K562 (cell line): Measurements from ENCODE around the gene PODNL1. TPM values are rescaled to one million over a fixed set of nuclear protein-coding genes. Genes with fewer than 3 reads are reported as not detected.

Experiments
- ATAC-seq: fragments of 200-7000 bp; cut with Tn5 transposase; 3 replicates; pipeline ENCODE4 v1.9.1; 2020; ENCODE audit warnings: moderate library complexity
- BruUV-seq: library from RNA; stranded (reverse); fragments of 400-500 nt; replicated peaks from 2 replicates; lab custom pipeline; 2021; lab: Mats Ljungman, UMichigan
- CTCF ChIA-PET: fragments of 300-600 bp; formaldehyde crosslinking; extraction: SDS; loops from one replicate; lab custom pipeline; 2021; ENCODE audit warnings: low intra/inter-chr PET ratio; lab: Yijun Ruan, JAX
- POLR2A ChIA-PET: fragments of 300-600, 350-650 bp; sonication (Branson Sonifier 250); formaldehyde crosslinking; extraction: SDS; loops from one replicate; lab custom pipeline; 2021; ENCODE audit warnings: antibody characterized with exemption, inconsistent platforms; lab: Yijun Ruan, JAX
- DNase-seq, 4 experiments: peaks; one replicate each; pipeline versions ENCODE4 v3.0.0 to v3.0.0-alpha.2; 2011 to 2018; ENCODE audit warnings: low spot score in 3 of 4, mixed read lengths in 3 of 4; ENCODE audit errors: extremely low read depth in 1 of 4
- FAIRE-seq: peaks from 2 replicates; lab custom pipeline; 2011; peaks lifted over from hg19 to GRCh38; lab: Jason Lieb, UNC
- H2AFZ ChIP-seq: 2 replicates; pipeline ENCODE4 v1.6.0; 2011; ENCODE audit warnings: low read depth, low read length, control low read depth, inconsistent platforms
- H3K27ac ChIP-seq: fragments of 200-600 bp; 3 replicates; pipeline ENCODE4 v1.8.0; 2011; ENCODE audit warnings: low read depth, mild to moderate bottlenecking, control low read depth, inconsistent platforms, low read length, moderate library complexity, mixed read lengths; ENCODE audit errors: extremely low read depth
- H3K27me3 ChIP-seq, 2 experiments: fragments of 300-600 bp in 1 of 2; 2 replicates in 1 of 2; 3 replicates in 1 of 2; pipeline versions ENCODE4 v1.6.0 to v1.8.0; 2011; ENCODE audit warnings: inconsistent platforms in 2 of 2, low read length in 2 of 2, mild to moderate bottlenecking in 1 of 2, mixed read lengths in 1 of 2, moderate library complexity in 1 of 2; ENCODE audit not compliant: control insufficient read depth in 2 of 2, insufficient read depth in 2 of 2
- H3K36me3 ChIP-seq: fragments of 300-600 bp; 3 replicates; pipeline ENCODE4 v1.8.0; 2011; ENCODE audit warnings: mild to moderate bottlenecking, low read length, inconsistent platforms; ENCODE audit not compliant: control insufficient read depth, insufficient read depth
- H3K4me1 ChIP-seq, 2 experiments: fragments of 200-600 bp in 1 of 2; replicated peaks in 1 of 2; 2 replicates in 1 of 2; 3 replicates in 1 of 2; pipeline versions ENCODE4 v1.5.1 to v1.8.0; 2011; ENCODE audit warnings: inconsistent platforms in 2 of 2, low read length in 2 of 2, mild to moderate bottlenecking in 1 of 2, mixed read lengths in 1 of 2, moderate library complexity in 1 of 2; ENCODE audit not compliant: control insufficient read depth in 2 of 2, insufficient read depth in 2 of 2
- H3K4me2 ChIP-seq: 2 replicates; pipeline ENCODE4 v1.6.1; 2011; ENCODE audit warnings: low read length, control low read depth, inconsistent platforms, mixed read lengths; ENCODE audit not compliant: insufficient read depth
- H3K4me3 ChIP-seq: fragments of 200-600 bp; sonication (generic), shearing (Covaris generic); 2 replicates; pipeline ENCODE4 v1.5.1; 2016; ENCODE audit warnings: control low read depth, inconsistent platforms
- H3K79me2 ChIP-seq: fragments of 200-600 bp; 3 replicates; pipeline ENCODE4 v1.8.0; 2011; ENCODE audit warnings: low read length, inconsistent platforms; ENCODE audit not compliant: control insufficient read depth, insufficient read depth
- H3K9ac ChIP-seq, 2 experiments: 2 replicates each; pipeline versions ENCODE4 v1.6.0 to v1.6.1; 2011; ENCODE audit warnings: low read depth in 2 of 2, low read length in 2 of 2, control low read depth in 1 of 2, inconsistent platforms in 1 of 2, mild to moderate bottlenecking in 1 of 2, mixed read lengths in 1 of 2; ENCODE audit not compliant: insufficient read depth in 1 of 2
- H3K9me1 ChIP-seq: one replicate; pipeline ENCODE4 v1.6.0; 2011; ENCODE audit warnings: inconsistent platforms, mild to moderate bottlenecking, low read length, moderate library complexity; ENCODE audit not compliant: control insufficient read depth, insufficient read depth
- H3K9me3 ChIP-seq: replicated peaks from 2 replicates; pipeline ENCODE4 v1.5.1; 2011; ENCODE audit warnings: low read depth, low read length, inconsistent platforms; ENCODE audit not compliant: control insufficient read depth, insufficient read depth
- H4K20me1 ChIP-seq: replicated peaks from 2 replicates; pipeline ENCODE4 v1.6.1; 2011; ENCODE audit warnings: low read length, inconsistent platforms, mixed read lengths; ENCODE audit not compliant: control insufficient read depth, insufficient read depth
- CREB1 ChIP-seq, 2 experiments: sonication (generic) in 1 of 2; formaldehyde crosslinking in 1 of 2; IDR thresholded peaks; 2 replicates each; pipeline versions ENCODE4 v1.6.1 to v1.8.0; 2012 to 2022; ENCODE audit warnings: inconsistent platforms in 1 of 2, mild to moderate bottlenecking in 1 of 2, missing genetic modification reagents in 1 of 2, moderate library complexity in 1 of 2
- ILF3 ChIP-seq: fragments of 450-650 bp; IDR thresholded peaks from 2 replicates; pipeline ENCODE4 v1.6.1; 2018; ENCODE audit warnings: antibody characterized with exemption, mild to moderate bottlenecking, moderate library complexity, borderline replicate concordance
- MEIS2 ChIP-seq: fragments of 450-650 bp; IDR thresholded peaks from 2 replicates; pipeline ENCODE4 v1.6.1; 2014; ENCODE audit warnings: mild to moderate bottlenecking; ENCODE audit not compliant: partially characterized antibody
- NCOR1 ChIP-seq: fragments of 450-650 bp; IDR thresholded peaks from 2 replicates; pipeline ENCODE4 v1.6.1; 2016; ENCODE audit warnings: mild to moderate bottlenecking, moderate library complexity
- POLR2G ChIP-seq: fragments of 200-400 bp; formaldehyde crosslinking; IDR thresholded peaks from 2 replicates; pipeline ENCODE4 v1.6.1; 2017; ENCODE audit warnings: low read depth, mild to moderate bottlenecking, antibody characterized with exemption, low read length, moderate library complexity
- WGBS: fragments of 100-300 bp; shearing (Covaris generic); methylation state at CpG from one replicate; pipeline ENCODE4 v1.1.6; 2016; ENCODE audit warnings: low coverage, mixed read lengths; ENCODE audit not compliant: insufficient coverage; ENCODE audit errors: missing lambda C conversion rate; 5-methylcytosine and 5-hydroxymethylcytosine counted together
- in situ Hi-C: fragments of 300-500 bp; cut with MboI; formaldehyde crosslinking; loops from 4 replicates; pipeline ENCODE4 v1.15.0; 2018; ENCODE audit warnings: inconsistent platforms, mixed read lengths
- intact Hi-C: fragments of 100-400 bp; cut with micrococcal nuclease; formaldehyde crosslinking; loops from 2 replicates; pipeline ENCODE4 v1.14.2; 2022
- polyA plus RNA-seq, 8 experiments: library from polyadenylated mRNA; depleted of rRNA in 4 of 8; stranded (reverse) in 5 of 8; unstranded in 3 of 8; fragments of >200 nt; fragmentation: Nextera tagmentation in 2 of 8; fragmentation: Illumina TruSeq in 1 of 8; extraction: Ambion mirVana in 2 of 8; extraction: Trizol in 1 of 8; gene quantifications; 2 replicates each; pipeline versions ENCODE4 v1.2.1 to v1.2.3, GENCODE V29; 2011 to 2014; ENCODE audit warnings: inconsistent platforms in 1 of 8, missing spikeins in 1 of 8
- total RNA-seq, 7 experiments: library from RNA; depleted of rRNA in 6 of 7; stranded (reverse); fragments of >200 nt in 6 of 7; fragmentation: Illumina TruSeq in 2 of 7; extraction: Trizol in 2 of 7; gene quantifications; 2 replicates each; pipeline versions ENCODE4 v1.2.1 to v1.2.3, GENCODE V29; 2011 to 2021; ENCODE audit warnings: low replicate concordance in 1 of 7

Gene PODNL1
- total and polyA plus RNA-seq, 9 of the 15 experiments (the other 6 are each of a cell fraction or from before 2014, with no cell fraction given): 0.18 to 0.47 (median 0.23) TPM; not detected in 3

GRCh38 chr19:13984186-13984585 is 46.0 kb upstream of the PODNL1 start:
- Histone ChIP-seq H3K4me1 (peaks cover 0 to 62% of the 10 kb centered on the region in 2 experiments; a peak in 2 of 5 replicates), H3K9me3 (no peaks in the 10 kb centered on the region), H3K79me2 (no peaks in the 10 kb centered on the region), H3K9ac (no peak overlapping the region; a peak in 1 of 4 replicates), H2AFZ (no peak overlapping the region), H3K4me2 (no peak overlapping the region), H3K4me3 (no peak overlapping the region), H3K27ac (no peak overlapping the region), H3K27me3 (no peaks in the 10 kb centered on the region), H3K36me3 (peaks cover 32% of the 10 kb centered on the region; the same call in 1 of the 3 replicates), H4K20me1 (no peaks in the 10 kb centered on the region), H3K9me1 (peaks cover 3% of the 10 kb centered on the region)
- CTCF ChIA-PET: no interaction called here
- no TSS peak for BruUV-seq
- intact Hi-C loops (no loop called here), in situ Hi-C loops (no loop called here)
- no peak for FAIRE-seq
- POLR2A ChIA-PET: interaction anchor here (1.4 kb wide), 1 partner anchor 22 kb away, joined by 9 read pairs; the partner anchor contains the start of gene RFX1
- 67% methylated on average over 7 of the region's 15 CpGs for WGBS
- TF ChIP-seq ILF3: no peak
- TF ChIP-seq MEIS2: peak; percentile 6
- no peak for DNase-seq
- no peak for ATAC-seq

- ATAC-seq (no peak), FAIRE-seq (no peak)
- peaks cover 3% of the 10 kb centered on the region for H3K9me1 ChIP-seq
- no peaks in the 10 kb centered on the region for H3K27me3 ChIP-seq
- peaks cover 0 to 70% of the 10 kb centered on the region in 2 experiments; a peak in 2 of 5 replicates for H3K4me1 ChIP-seq
- no peak overlapping the region for H2AFZ ChIP-seq
- no peak overlapping the region for H3K9ac ChIP-seq
- 92% methylated on average over 17 of the region's 21 CpGs for WGBS
- no peaks in the 10 kb centered on the region for H3K9me3 ChIP-seq
- in situ Hi-C loops: no loop called here
- no peak overlapping the region for H3K4me2 ChIP-seq
- CTCF ChIA-PET: no interaction called here
- no peaks in the 10 kb centered on the region for H3K79me2 ChIP-seq
- BruUV-seq: no TSS peak
- no peak overlapping the region for H3K27ac ChIP-seq
- TF ChIP-seq CREB1 (IDR thresholded peaks at IDR 0.05): no peak
- TF ChIP-seq CREB1 (CRISPR knock-in tag; IDR thresholded peaks at IDR 0.05): no peak
- TF ChIP-seq NCOR1: no peak
- peak; percentile 24; the same call in 1 of the 2 replicates for TF ChIP-seq POLR2G
- TF ChIP-seq, all 486 proteins: peak for 1
- Histone ChIP-seq H3K36me3 (peaks cover 28% of the 10 kb centered on the region; the same call in 1 of the 3 replicates), H4K20me1 (no peaks in the 10 kb centered on the region), H3K4me3 (no peak overlapping the region)
- no peak for DNase-seq
- intact Hi-C loops: no loop called here
- POLR2A ChIA-PET: no interaction called here
These were observed 45.1 kb upstream of the PODNL1 start for GRCh38 chr19:13983213-13983889.
